Upper lobe of left lung (tissue), 6 donors: Measurements from ENCODE around the gene BCAS4. TPM values are rescaled to one million over a fixed set of nuclear protein-coding genes. Genes with fewer than 3 reads are reported as not detected.

Experiments used
- ATAC-seq, 2 donors: fragments of 200-7000 bp; cut with Tn5 transposase; one replicate each; pipeline ENCODE4 v1.9.1; 2022; ENCODE audit warnings: mild to moderate bottlenecking in 2 of 2, moderate library complexity in 2 of 2; ENCODE audit not compliant: low FRiP score in 2 of 2
- DNase-seq, 2 donors: peaks; one replicate each; pipeline ENCODE4 v3.0.0-alpha.2; 2019 to 2020
- H3K27ac ChIP-seq, 4 donors: fragments of 200-600 bp; sonication (generic); one replicate each; pipeline ENCODE4 v1.5.1; 2016 to 2019
- H3K27me3 ChIP-seq, 4 donors: fragments of 200-600 bp; sonication (generic); one replicate each; pipeline ENCODE4 v1.5.1; 2017 to 2019
- H3K36me3 ChIP-seq, 4 donors: fragments of 200-600 bp; sonication (generic); one replicate each; pipeline ENCODE4 v1.5.1; 2016 to 2019
- H3K4me1 ChIP-seq, 4 donors: fragments of 200-600 bp; sonication (generic); one replicate each; pipeline ENCODE4 v1.5.1; 2018 to 2019
- H3K4me3 ChIP-seq, 4 donors: fragments of 200-600 bp; sonication (generic); one replicate each; pipeline ENCODE4 v1.5.1; 2017 to 2019; ENCODE audit warnings: mild to moderate bottlenecking in 2 of 4, moderate library complexity in 1 of 4
- H3K9me3 ChIP-seq, 4 donors: fragments of 200-600 bp; sonication (generic); one replicate each; pipeline ENCODE4 v1.5.1; 2018 to 2019
- CTCF ChIP-seq, 6 experiments: fragments of 450-650 bp in 4 of 6; fragments of 200-600 bp in 2 of 6; sonication (generic) in 2 of 6; IDR thresholded peaks; one replicate each; pipeline ENCODE4 v1.5.1; 2016 to 2019; ENCODE audit warnings: antibody characterized with exemption in 6 of 6
- EP300 ChIP-seq, 4 donors: sonication (generic); formaldehyde crosslinking; IDR thresholded peaks; one replicate each; pipeline ENCODE4 v1.5.1; 2017; ENCODE audit warnings: antibody characterized with exemption in 4 of 4, control low read depth in 2 of 4
- POLR2A ChIP-seq, 4 donors: fragments of 450-650 bp; IDR thresholded peaks; one replicate each; pipeline ENCODE4 v1.5.1; 2016 to 2017; ENCODE audit warnings: antibody characterized with exemption in 4 of 4, mild to moderate bottlenecking in 2 of 4
- POLR2AphosphoS5 ChIP-seq, 2 donors: sonication (generic); formaldehyde crosslinking; IDR thresholded peaks; one replicate each; pipeline ENCODE4 v1.5.1; 2017; ENCODE audit warnings: antibody characterized with exemption in 2 of 2
- WGBS, 2 donors: methylation state at CpG; one replicate each; pipeline ENCODE4 v1.1.5; 2017 to 2018; 5-methylcytosine and 5-hydroxymethylcytosine counted together
- total RNA-seq, 6 donors: library from RNA; depleted of rRNA in 4 of 6; stranded (reverse); fragments of >200 nt in 4 of 6; gene quantifications; one replicate each; pipeline versions ENCODE4 v1.1.0 to v1.2.1, GENCODE V29; 2016 to 2021
- donor health status: DM: no; HTN: no; CAD: no; lungs with moderate emphysema.
- donor health status: DM: no; HTN: yes; CAD: no; lungs with severe emphysema.

Gene BCAS4
- total RNA-seq, 6 donors from 2014 or later, result 2.3 to 12.3 (median 5.2) TPM

GRCh38 chr20:50891138-50891537, 96.3 kb downstream of the BCAS4 start:
- 74 to 81% methylated on average over 5 of the region's 5 CpGs for WGBS, 2 donors
- TF ChIP-seq POLR2A (IDR thresholded peaks at IDR 0.05), result no peak
- TF ChIP-seq POLR2AphosphoS5 (IDR thresholded peaks at IDR 0.05), result no peak
- TF ChIP-seq CTCF (IDR thresholded peaks at IDR 0.05), result no peak
- TF ChIP-seq EP300 (IDR thresholded peaks at IDR 0.05), result no peak
- no peak overlapping the region for H3K4me3 ChIP-seq
- no peak for DNase-seq
- H3K27ac ChIP-seq, result no peak overlapping the region
- H3K36me3 ChIP-seq, result peaks cover 22 to 65% (median 46%) of the 10 kb centered on the region in 4 donors
- H3K9me3 ChIP-seq, result no peaks in the 10 kb centered on the region
- H3K27me3 ChIP-seq, result no peaks in the 10 kb centered on the region
- no peaks in the 10 kb centered on the region for H3K4me1 ChIP-seq
- ATAC-seq, result no peak

GRCh38 chr20:50892394-50892793, 97.5 kb downstream of the BCAS4 start:
- DNase-seq, result no peak
- no peak for TF ChIP-seq POLR2AphosphoS5 (IDR thresholded peaks at IDR 0.05)
- no peak for TF ChIP-seq CTCF (IDR thresholded peaks at IDR 0.05)
- no peak for TF ChIP-seq POLR2A (IDR thresholded peaks at IDR 0.05)
- no peak for TF ChIP-seq EP300 (IDR thresholded peaks at IDR 0.05)
- no peak overlapping the region for H3K4me3 ChIP-seq
- ATAC-seq, result no peak
- H3K27me3 ChIP-seq, result no peaks in the 10 kb centered on the region
- H3K27ac ChIP-seq, result no peak overlapping the region
- peaks cover 22 to 76% (median 50%) of the 10 kb centered on the region in 4 donors for H3K36me3 ChIP-seq
- H3K9me3 ChIP-seq, result no peaks in the 10 kb centered on the region
- WGBS, 2 donors, result 93 to 98% methylated on average over 8 of the region's 8 CpGs
- no peaks in the 10 kb centered on the region for H3K4me1 ChIP-seq

GRCh38 chr20:50893620-50894019, 98.8 kb downstream of the BCAS4 start:
- H3K36me3 ChIP-seq, result peaks cover 26 to 86% (median 49%) of the 10 kb centered on the region in 4 donors
- 94 to 97% methylated on average over 7 of the region's 7 CpGs for WGBS, 2 donors

GRCh38 chr20:50895111-50895830, 100.4 kb downstream of the BCAS4 start:
- TF ChIP-seq EP300 (IDR thresholded peaks at IDR 0.05) (no peak), POLR2A (IDR thresholded peaks at IDR 0.05) (no peak), CTCF (IDR thresholded peaks at IDR 0.05) (no peak), POLR2AphosphoS5 (IDR thresholded peaks at IDR 0.05) (no peak)
- Histone ChIP-seq H3K36me3 (peaks cover 26 to 89% (median 45%) of the 10 kb centered on the region in 4 donors), H3K4me3 (no peak overlapping the region), H3K27ac (no peak overlapping the region), H3K27me3 (no peaks in the 10 kb centered on the region), H3K9me3 (no peaks in the 10 kb centered on the region), H3K4me1 (no peaks in the 10 kb centered on the region)
- WGBS, 2 donors, result 92 to 95% methylated on average over 8 of the region's 8 CpGs
- DNase-seq (no peak), ATAC-seq (no peak)

More at GRCh38 chr20:50893620-50894019, 98.8 kb downstream of the BCAS4 start:
- no peak for DNase-seq
- no peaks in the 10 kb centered on the region for H3K27me3 ChIP-seq
- no peak for ATAC-seq
- no peaks in the 10 kb centered on the region for H3K9me3 ChIP-seq
- H3K4me3 ChIP-seq, result no peak overlapping the region
- no peaks in the 10 kb centered on the region for H3K4me1 ChIP-seq
- TF ChIP-seq POLR2AphosphoS5 (IDR thresholded peaks at IDR 0.05) (no peak), POLR2A (IDR thresholded peaks at IDR 0.05) (no peak), CTCF (IDR thresholded peaks at IDR 0.05) (no peak), EP300 (IDR thresholded peaks at IDR 0.05) (no peak)
- no peak overlapping the region for H3K27ac ChIP-seq

- DNase-seq (no peak), ATAC-seq (no peak)
- no peak overlapping the region for H3K27ac ChIP-seq
- peaks cover 11 to 72% (median 27%) of the 10 kb centered on the region in 4 donors for H3K36me3 ChIP-seq
- no peaks in the 10 kb centered on the region for H3K27me3 ChIP-seq
- no peaks in the 10 kb centered on the region for H3K9me3 ChIP-seq
- WGBS, 2 donors, result 100% methylated on average over 1 of the region's 1 CpG
- TF ChIP-seq EP300 (IDR thresholded peaks at IDR 0.05), result no peak
- TF ChIP-seq POLR2AphosphoS5 (IDR thresholded peaks at IDR 0.05), result no peak
- no peak for TF ChIP-seq CTCF (IDR thresholded peaks at IDR 0.05)
- TF ChIP-seq POLR2A (IDR thresholded peaks at IDR 0.05), result no peak
- no peak overlapping the region for H3K4me3 ChIP-seq
- H3K4me1 ChIP-seq, result peaks cover 0 to 7% (median 1%) of the 10 kb centered on the region in 4 donors
Observed at GRCh38 chr20:50898475-50898874, 103.6 kb downstream of the BCAS4 start.
